Liver (tissue), 9 donors: ENCODE data around the gene RAI1. TPM values are rescaled to one million over a fixed set of nuclear protein-coding genes. Genes with fewer than 3 reads are reported as not detected.

Source experiments
- DNase-seq: peaks from one replicate; pipeline ENCODE4 v3.0.0-alpha.2; 2017; ENCODE audit warnings: low spot score
- H3K27ac ChIP-seq, 2 donors: one replicate each; pipeline ENCODE4 v1.7.0; 2013; ENCODE audit warnings: inconsistent platforms in 2 of 2, low read length in 2 of 2, control low read depth in 1 of 2, low read depth in 1 of 2, mild to moderate bottlenecking in 1 of 2
- H3K27me3 ChIP-seq, 4 donors: one replicate each; pipeline versions ENCODE4 v1.6.1 to v1.7.0; 2013; ENCODE audit warnings: low read length in 3 of 4, inconsistent platforms in 1 of 4, mild to moderate bottlenecking in 1 of 4, moderate library complexity in 1 of 4; ENCODE audit not compliant: control insufficient read depth in 4 of 4, insufficient read depth in 4 of 4
- H3K36me3 ChIP-seq, 4 donors: one replicate each; pipeline versions ENCODE4 v1.6.1 to v1.7.0; 2013; ENCODE audit warnings: low read length in 3 of 4, mild to moderate bottlenecking in 3 of 4, low read depth in 1 of 4, moderate library complexity in 1 of 4; ENCODE audit not compliant: control insufficient read depth in 4 of 4, insufficient read depth in 3 of 4
- H3K4me1 ChIP-seq, 4 donors: one replicate each; pipeline versions ENCODE4 v1.6.1 to v1.7.0; 2013; ENCODE audit warnings: low read length in 3 of 4, mild to moderate bottlenecking in 3 of 4, moderate library complexity in 1 of 4; ENCODE audit not compliant: control insufficient read depth in 4 of 4, insufficient read depth in 4 of 4
- H3K4me3 ChIP-seq, 3 donors: one replicate each; pipeline versions ENCODE4 v1.6.1 to v1.7.0; 2013; ENCODE audit warnings: low read length in 3 of 3, control low read depth in 1 of 3, low read depth in 1 of 3, mild to moderate bottlenecking in 1 of 3
- H3K9ac ChIP-seq, 2 donors: one replicate each; pipeline ENCODE4 v1.7.0; 2013; ENCODE audit warnings: low read length in 2 of 2, mild to moderate bottlenecking in 2 of 2, moderate library complexity in 2 of 2, control low read depth in 1 of 2, low read depth in 1 of 2
- H3K9me3 ChIP-seq, 4 donors: one replicate each; pipeline versions ENCODE4 v1.6.1 to v1.7.0; 2013; ENCODE audit warnings: low read length in 3 of 4; ENCODE audit not compliant: control insufficient read depth in 4 of 4
- FOXA2 ChIP-seq: IDR thresholded peaks from 2 replicates; pipeline ENCODE4 v1.6.1; 2016; ENCODE audit warnings: antibody characterized with exemption
- GABPA ChIP-seq, 2 donors: IDR thresholded peaks in 1 of 2; conservative IDR thresholded peaks in 1 of 2; 2 replicates each; pipeline ENCODE4 v1.6.1; 2016; ENCODE audit warnings: antibody characterized with exemption in 2 of 2, mild to moderate bottlenecking in 1 of 2, moderate library complexity in 1 of 2
- HNF4A ChIP-seq, 2 donors: conservative IDR thresholded peaks; 2 replicates each; pipeline ENCODE4 v1.6.1; 2016; ENCODE audit warnings: antibody characterized with exemption in 2 of 2, mild to moderate bottlenecking in 2 of 2
- HNF4G ChIP-seq: IDR thresholded peaks from 2 replicates; pipeline ENCODE4 v1.6.1; 2016; ENCODE audit warnings: antibody characterized with exemption
- JUND ChIP-seq, 2 donors: IDR thresholded peaks; 2 replicates each; pipeline ENCODE4 v1.6.1; 2016; ENCODE audit warnings: antibody characterized with exemption in 2 of 2
- NR2F2 ChIP-seq: IDR thresholded peaks from 2 replicates; pipeline ENCODE4 v1.6.1; 2016; ENCODE audit warnings: antibody characterized with exemption
- RAD21 ChIP-seq, 2 donors: IDR thresholded peaks; 2 replicates each; pipeline ENCODE4 v1.6.1; 2016; ENCODE audit warnings: antibody characterized with exemption in 2 of 2, mild to moderate bottlenecking in 2 of 2
- RXRA ChIP-seq, 2 donors: IDR thresholded peaks; 2 replicates each; pipeline ENCODE4 v1.6.1; 2017 to 2018; ENCODE audit warnings: antibody characterized with exemption in 2 of 2, mild to moderate bottlenecking in 1 of 2
- TAF1 ChIP-seq: conservative IDR thresholded peaks from 2 replicates; pipeline ENCODE4 v1.6.1; 2016; ENCODE audit warnings: antibody characterized with exemption, mild to moderate bottlenecking
- YY1 ChIP-seq: IDR thresholded peaks from 2 replicates; pipeline ENCODE4 v1.6.1; 2016; ENCODE audit warnings: antibody characterized with exemption, mild to moderate bottlenecking
- WGBS: extraction: QIAGEN DNeasy Blood & Tissue Kit; methylation state at CpG from one replicate; pipeline ENCODE4 v1.1.7; 2013; 5-methylcytosine and 5-hydroxymethylcytosine counted together
- polyA plus RNA-seq, 2 donors: library from polyadenylated mRNA; stranded (reverse) in 1 of 2; unstranded in 1 of 2; fragments of 200-250 nt in 1 of 2; fragments of >200 nt in 1 of 2; fragmentation: Nextera tagmentation in 1 of 2; extraction: Ambion mirVana in 1 of 2; gene quantifications; one replicate each; pipeline versions ENCODE4 v1.2.1 to v1.2.3, GENCODE V29; 2013 to 2015
- total RNA-seq, 2 donors: library from RNA; depleted of rRNA; stranded (reverse); fragments of >200 nt; gene quantifications; one replicate each; pipeline ENCODE4 v1.2.3, GENCODE V29; 2014
- TF ChIP-seq, protein P1 (sequence below): IDR thresholded peaks from 2 replicates; pipeline ENCODE4 v1.6.1; 2016; ENCODE audit warnings: antibody characterized with exemption, mild to moderate bottlenecking
- TF ChIP-seq, protein P2 (sequence below): IDR thresholded peaks from 2 replicates; pipeline ENCODE4 v1.6.1; 2016; ENCODE audit warnings: antibody characterized with exemption
- TF ChIP-seq, protein P3 (sequence below): IDR thresholded peaks from 2 replicates; pipeline ENCODE4 v1.6.1; 2016; ENCODE audit warnings: antibody characterized with exemption
- TF ChIP-seq, protein P4 (sequence below): fragments of 150-350 bp; IDR thresholded peaks from 2 replicates; pipeline ENCODE4 v1.5.1; 2017; ENCODE audit warnings: improper control_type of control experiment, low read depth, low read length; ENCODE audit not compliant: missing input control
- TF ChIP-seq, protein P5 (sequence below): IDR thresholded peaks from 2 replicates; pipeline ENCODE4 v1.6.1; 2016; ENCODE audit warnings: antibody characterized with exemption
- donor health status: healthy.
- donor health status: healthy.
- donor health status: healthy.
- donor health status: healthy.
- donor health status: healthy.

RAI1 gene
- total and polyA plus RNA-seq, 4 donors, result 0.57 to 7.6 (median 5.3) TPM

- Histone ChIP-seq H3K4me3 (no peak overlapping the region), H3K4me1 (peaks cover 4 to 24% (median 13%) of the 10 kb centered on the region in 4 donors), H3K27me3 (no peaks in the 10 kb centered on the region), H3K36me3 (no peaks in the 10 kb centered on the region), H3K9ac (no peak overlapping the region), H3K9me3 (no peaks in the 10 kb centered on the region), H3K27ac (no peak overlapping the region)
- DNase-seq, result no peak
- 86% methylated on average over 11 of the region's 11 CpGs for WGBS
- TF ChIP-seq, protein P1, sequence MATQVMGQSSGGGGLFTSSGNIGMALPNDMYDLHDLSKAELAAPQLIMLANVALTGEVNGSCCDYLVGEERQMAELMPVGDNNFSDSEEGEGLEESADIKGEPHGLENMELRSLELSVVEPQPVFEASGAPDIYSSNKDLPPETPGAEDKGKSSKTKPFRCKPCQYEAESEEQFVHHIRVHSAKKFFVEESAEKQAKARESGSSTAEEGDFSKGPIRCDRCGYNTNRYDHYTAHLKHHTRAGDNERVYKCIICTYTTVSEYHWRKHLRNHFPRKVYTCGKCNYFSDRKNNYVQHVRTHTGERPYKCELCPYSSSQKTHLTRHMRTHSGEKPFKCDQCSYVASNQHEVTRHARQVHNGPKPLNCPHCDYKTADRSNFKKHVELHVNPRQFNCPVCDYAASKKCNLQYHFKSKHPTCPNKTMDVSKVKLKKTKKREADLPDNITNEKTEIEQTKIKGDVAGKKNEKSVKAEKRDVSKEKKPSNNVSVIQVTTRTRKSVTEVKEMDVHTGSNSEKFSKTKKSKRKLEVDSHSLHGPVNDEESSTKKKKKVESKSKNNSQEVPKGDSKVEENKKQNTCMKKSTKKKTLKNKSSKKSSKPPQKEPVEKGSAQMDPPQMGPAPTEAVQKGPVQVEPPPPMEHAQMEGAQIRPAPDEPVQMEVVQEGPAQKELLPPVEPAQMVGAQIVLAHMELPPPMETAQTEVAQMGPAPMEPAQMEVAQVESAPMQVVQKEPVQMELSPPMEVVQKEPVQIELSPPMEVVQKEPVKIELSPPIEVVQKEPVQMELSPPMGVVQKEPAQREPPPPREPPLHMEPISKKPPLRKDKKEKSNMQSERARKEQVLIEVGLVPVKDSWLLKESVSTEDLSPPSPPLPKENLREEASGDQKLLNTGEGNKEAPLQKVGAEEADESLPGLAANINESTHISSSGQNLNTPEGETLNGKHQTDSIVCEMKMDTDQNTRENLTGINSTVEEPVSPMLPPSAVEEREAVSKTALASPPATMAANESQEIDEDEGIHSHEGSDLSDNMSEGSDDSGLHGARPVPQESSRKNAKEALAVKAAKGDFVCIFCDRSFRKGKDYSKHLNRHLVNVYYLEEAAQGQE, result no peak
- TF ChIP-seq HNF4G (no peak), RAD21 (IDR thresholded peaks at IDR 0.05) (no peak), GABPA (IDR thresholded peaks at IDR 0.05 in 1 of 2, conservative IDR thresholded peaks at IDR 0.05 in 1 of 2) (no peak), NR2F2 (no peak), FOXA2 (no peak), YY1 (no peak), TAF1 (no peak), HNF4A (conservative IDR thresholded peaks at IDR 0.05) (no peak), JUND (IDR thresholded peaks at IDR 0.05) (no peak), RXRA (IDR thresholded peaks at IDR 0.05) (no peak)
- TF ChIP-seq, protein P2, sequence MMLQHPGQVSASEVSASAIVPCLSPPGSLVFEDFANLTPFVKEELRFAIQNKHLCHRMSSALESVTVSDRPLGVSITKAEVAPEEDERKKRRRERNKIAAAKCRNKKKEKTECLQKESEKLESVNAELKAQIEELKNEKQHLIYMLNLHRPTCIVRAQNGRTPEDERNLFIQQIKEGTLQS, result no peak
- TF ChIP-seq, protein P3, sequence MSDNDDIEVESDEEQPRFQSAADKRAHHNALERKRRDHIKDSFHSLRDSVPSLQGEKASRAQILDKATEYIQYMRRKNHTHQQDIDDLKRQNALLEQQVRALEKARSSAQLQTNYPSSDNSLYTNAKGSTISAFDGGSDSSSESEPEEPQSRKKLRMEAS, result no peak
- TF ChIP-seq, protein P4, sequence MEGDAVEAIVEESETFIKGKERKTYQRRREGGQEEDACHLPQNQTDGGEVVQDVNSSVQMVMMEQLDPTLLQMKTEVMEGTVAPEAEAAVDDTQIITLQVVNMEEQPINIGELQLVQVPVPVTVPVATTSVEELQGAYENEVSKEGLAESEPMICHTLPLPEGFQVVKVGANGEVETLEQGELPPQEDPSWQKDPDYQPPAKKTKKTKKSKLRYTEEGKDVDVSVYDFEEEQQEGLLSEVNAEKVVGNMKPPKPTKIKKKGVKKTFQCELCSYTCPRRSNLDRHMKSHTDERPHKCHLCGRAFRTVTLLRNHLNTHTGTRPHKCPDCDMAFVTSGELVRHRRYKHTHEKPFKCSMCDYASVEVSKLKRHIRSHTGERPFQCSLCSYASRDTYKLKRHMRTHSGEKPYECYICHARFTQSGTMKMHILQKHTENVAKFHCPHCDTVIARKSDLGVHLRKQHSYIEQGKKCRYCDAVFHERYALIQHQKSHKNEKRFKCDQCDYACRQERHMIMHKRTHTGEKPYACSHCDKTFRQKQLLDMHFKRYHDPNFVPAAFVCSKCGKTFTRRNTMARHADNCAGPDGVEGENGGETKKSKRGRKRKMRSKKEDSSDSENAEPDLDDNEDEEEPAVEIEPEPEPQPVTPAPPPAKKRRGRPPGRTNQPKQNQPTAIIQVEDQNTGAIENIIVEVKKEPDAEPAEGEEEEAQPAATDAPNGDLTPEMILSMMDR, result no peak
- TF ChIP-seq, protein P5, sequence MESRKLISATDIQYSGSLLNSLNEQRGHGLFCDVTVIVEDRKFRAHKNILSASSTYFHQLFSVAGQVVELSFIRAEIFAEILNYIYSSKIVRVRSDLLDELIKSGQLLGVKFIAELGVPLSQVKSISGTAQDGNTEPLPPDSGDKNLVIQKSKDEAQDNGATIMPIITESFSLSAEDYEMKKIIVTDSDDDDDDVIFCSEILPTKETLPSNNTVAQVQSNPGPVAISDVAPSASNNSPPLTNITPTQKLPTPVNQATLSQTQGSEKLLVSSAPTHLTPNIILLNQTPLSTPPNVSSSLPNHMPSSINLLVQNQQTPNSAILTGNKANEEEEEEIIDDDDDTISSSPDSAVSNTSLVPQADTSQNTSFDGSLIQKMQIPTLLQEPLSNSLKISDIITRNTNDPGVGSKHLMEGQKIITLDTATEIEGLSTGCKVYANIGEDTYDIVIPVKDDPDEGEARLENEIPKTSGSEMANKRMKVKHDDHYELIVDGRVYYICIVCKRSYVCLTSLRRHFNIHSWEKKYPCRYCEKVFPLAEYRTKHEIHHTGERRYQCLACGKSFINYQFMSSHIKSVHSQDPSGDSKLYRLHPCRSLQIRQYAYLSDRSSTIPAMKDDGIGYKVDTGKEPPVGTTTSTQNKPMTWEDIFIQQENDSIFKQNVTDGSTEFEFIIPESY, result no peak
Measured at GRCh38 chr17:17754719-17755686, 73.7 kb downstream of the RAI1 start.
